PC-3 (cell line): ENCODE results near the gene MMRN1.

Experiments used
- EZH2 ChIP-seq: fragments of 300-600 bp; sonication (generic); IDR thresholded peaks from one replicate; pipeline ENCODE4 v1.6.1; 2017; ENCODE audit warnings: antibody characterized with exemption, mild to moderate bottlenecking, low read length; ENCODE audit not compliant: unreplicated experiment
- TF ChIP-seq, protein P1 (sequence below): fragments of 300-600 bp; sonication (generic); conservative IDR thresholded peaks from 2 replicates; pipeline ENCODE4 v1.5.1; 2017; ENCODE audit warnings: antibody characterized with exemption, low read depth, mild to moderate bottlenecking, low read length

DNA sequence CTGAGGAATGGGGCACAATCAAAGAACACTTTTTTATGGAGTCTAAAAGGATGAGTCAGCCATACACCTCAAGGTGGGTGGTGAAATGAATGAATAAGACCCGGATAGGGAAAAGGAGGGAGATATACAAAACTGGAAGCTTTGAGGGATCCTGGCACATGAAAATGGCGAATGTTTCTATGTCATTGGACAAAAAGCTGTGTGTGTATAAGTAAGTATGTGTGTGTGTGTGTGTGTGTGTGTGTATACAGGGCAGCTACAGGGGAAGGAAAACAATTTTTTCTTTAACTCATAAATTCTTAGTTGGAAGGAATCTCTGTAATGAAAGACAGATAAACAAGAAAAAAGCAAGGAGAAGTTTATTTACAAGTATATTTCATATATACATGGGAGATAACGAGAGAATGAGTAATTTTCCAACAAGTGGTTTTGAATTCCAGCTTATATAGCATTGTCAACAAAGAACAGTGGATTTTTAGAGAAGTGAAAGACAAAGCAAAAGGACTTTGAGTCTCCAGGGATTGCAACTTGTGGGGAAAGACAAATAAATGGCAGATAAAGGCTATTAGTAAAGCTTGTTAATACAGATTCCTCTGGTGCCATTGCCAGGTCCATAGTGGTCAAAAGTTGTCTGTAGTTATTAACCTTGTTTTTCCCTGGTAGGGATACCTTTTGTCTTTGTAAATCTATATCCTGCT, 99.7 kb downstream of the MMRN1 start:
- TF ChIP-seq, protein P1, sequence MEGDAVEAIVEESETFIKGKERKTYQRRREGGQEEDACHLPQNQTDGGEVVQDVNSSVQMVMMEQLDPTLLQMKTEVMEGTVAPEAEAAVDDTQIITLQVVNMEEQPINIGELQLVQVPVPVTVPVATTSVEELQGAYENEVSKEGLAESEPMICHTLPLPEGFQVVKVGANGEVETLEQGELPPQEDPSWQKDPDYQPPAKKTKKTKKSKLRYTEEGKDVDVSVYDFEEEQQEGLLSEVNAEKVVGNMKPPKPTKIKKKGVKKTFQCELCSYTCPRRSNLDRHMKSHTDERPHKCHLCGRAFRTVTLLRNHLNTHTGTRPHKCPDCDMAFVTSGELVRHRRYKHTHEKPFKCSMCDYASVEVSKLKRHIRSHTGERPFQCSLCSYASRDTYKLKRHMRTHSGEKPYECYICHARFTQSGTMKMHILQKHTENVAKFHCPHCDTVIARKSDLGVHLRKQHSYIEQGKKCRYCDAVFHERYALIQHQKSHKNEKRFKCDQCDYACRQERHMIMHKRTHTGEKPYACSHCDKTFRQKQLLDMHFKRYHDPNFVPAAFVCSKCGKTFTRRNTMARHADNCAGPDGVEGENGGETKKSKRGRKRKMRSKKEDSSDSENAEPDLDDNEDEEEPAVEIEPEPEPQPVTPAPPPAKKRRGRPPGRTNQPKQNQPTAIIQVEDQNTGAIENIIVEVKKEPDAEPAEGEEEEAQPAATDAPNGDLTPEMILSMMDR = no peak
- TF ChIP-seq EZH2 = no peak
